GM23338 (cell line): ENCODE results near the gene GALNT16. TPM values are rescaled to one million over a fixed set of nuclear protein-coding genes. Genes with fewer than 3 reads are reported as not detected.

Source experiments
- ATAC-seq: fragments of 200-7000 bp; cut with Tn5 transposase; 3 replicates; pipeline ENCODE4 v1.9.1; 2020
- DNase-seq: peaks from one replicate; pipeline ENCODE4 v3.0.0-alpha.2; 2015; ENCODE audit warnings: low spot score
- H2AFZ ChIP-seq: fragments of 200-600 bp; sonication (generic); 2 replicates; pipeline ENCODE4 v1.8.0; 2016; ENCODE audit warnings: antibody characterized with exemption, mild to moderate bottlenecking, moderate library complexity
- H3F3A ChIP-seq: fragments of 200-600 bp; sonication (generic); replicated peaks from 2 replicates; pipeline ENCODE4 v1.8.0; 2017; ENCODE audit warnings: antibody characterized with exemption, mixed run types, low read depth
- H3K27ac ChIP-seq: fragments of 200-600 bp; sonication (generic); 2 replicates; pipeline ENCODE4 v1.6.1; 2016; ENCODE audit warnings: low read depth
- H3K27me3 ChIP-seq: fragments of 200-600 bp; sonication (generic); 2 replicates; pipeline ENCODE4 v1.8.0; 2016; ENCODE audit warnings: mild to moderate bottlenecking, mixed run types, moderate library complexity; ENCODE audit not compliant: insufficient read depth
- H3K36me3 ChIP-seq: fragments of 200-600 bp; sonication (generic); 2 replicates; pipeline ENCODE4 v1.8.0; 2016; ENCODE audit warnings: mild to moderate bottlenecking; ENCODE audit not compliant: insufficient read depth
- H3K4me1 ChIP-seq: fragments of 200-600 bp; sonication (generic); 2 replicates; pipeline ENCODE4 v1.8.0; 2016; ENCODE audit warnings: mild to moderate bottlenecking, moderate library complexity; ENCODE audit not compliant: insufficient read depth
- H3K4me2 ChIP-seq: fragments of 200-600 bp; sonication (generic); 2 replicates; pipeline ENCODE4 v1.7.1; 2017; ENCODE audit warnings: mixed run types
- H3K4me3 ChIP-seq: fragments of 200-600 bp; sonication (generic); 2 replicates; pipeline ENCODE4 v1.6.1; 2016; ENCODE audit warnings: mixed run types
- H3K79me2 ChIP-seq: fragments of 200-600 bp; sonication (generic); replicated peaks from 2 replicates; pipeline ENCODE4 v1.8.0; 2017; ENCODE audit warnings: mild to moderate bottlenecking; ENCODE audit not compliant: insufficient read depth
- H3K9me2 ChIP-seq: fragments of 200-600 bp; sonication (generic); 2 replicates; pipeline ENCODE4 v1.8.0; 2017; ENCODE audit not compliant: insufficient read depth
- H4K20me1 ChIP-seq: fragments of 200-600 bp; sonication (generic); replicated peaks from 2 replicates; pipeline ENCODE4 v1.8.0; 2017; ENCODE audit warnings: mild to moderate bottlenecking; ENCODE audit not compliant: insufficient read depth
- H3K27ac Mint-ChIP-seq: 2 replicates; pipeline ENCODE4 v1.8.0; 2020; ENCODE audit warnings: inconsistent platforms, mild to moderate bottlenecking, moderate library complexity, mixed read lengths
- H3K27me3 Mint-ChIP-seq: 3 replicates; pipeline ENCODE4 v1.8.0; 2022; ENCODE audit warnings: low read depth, mild to moderate bottlenecking, moderate library complexity, mixed read lengths, inconsistent platforms; ENCODE audit not compliant: insufficient read depth, poor library complexity
- H3K36me3 Mint-ChIP-seq: 3 replicates; pipeline ENCODE4 v1.8.0; 2021; ENCODE audit warnings: low read depth, mild to moderate bottlenecking, inconsistent platforms, moderate library complexity, mixed read lengths
- H3K4me1 Mint-ChIP-seq: 3 replicates; pipeline ENCODE4 v1.8.0; 2020; ENCODE audit warnings: mild to moderate bottlenecking, inconsistent platforms, mixed read lengths
- H3K4me3 Mint-ChIP-seq: 3 replicates; pipeline ENCODE4 v1.8.0; 2021; ENCODE audit warnings: moderate library complexity, mild to moderate bottlenecking, inconsistent platforms, mixed read lengths
- H3K9me3 Mint-ChIP-seq: 3 replicates; pipeline ENCODE4 v1.8.0; 2020; ENCODE audit warnings: moderate library complexity, mild to moderate bottlenecking, inconsistent platforms, mixed read lengths
- CREB1 ChIP-seq: fragments of 250-450 bp; sonication (Bioruptor Pico); IDR thresholded peaks from 2 replicates; pipeline ENCODE4 v1.5.0; 2020; ENCODE audit warnings: low read depth, mild to moderate bottlenecking, moderate library complexity
- EZH2 ChIP-seq: fragments of 200-600 bp; sonication (generic); IDR thresholded peaks from one replicate; pipeline ENCODE4 v1.8.0; 2017; ENCODE audit warnings: antibody characterized with exemption, mild to moderate bottlenecking, low read depth; ENCODE audit not compliant: unreplicated experiment
- EZH2phosphoT487 ChIP-seq: fragments of 200-600 bp; sonication (generic); IDR thresholded peaks from one replicate; pipeline ENCODE4 v1.8.1; 2018; ENCODE audit warnings: antibody characterized with exemption; ENCODE audit not compliant: unreplicated experiment
- JUNB ChIP-seq: IDR thresholded peaks from one replicate; pipeline ENCODE4 v1.6.1; 2016; ENCODE audit warnings: antibody characterized with exemption; ENCODE audit not compliant: unreplicated experiment
- NANOG ChIP-seq: IDR thresholded peaks from 2 replicates; pipeline ENCODE4 v1.6.1; 2016; ENCODE audit warnings: antibody characterized with exemption, borderline replicate concordance
- STAT1 ChIP-seq: IDR thresholded peaks from one replicate; pipeline ENCODE4 v1.6.1; 2016; ENCODE audit warnings: antibody characterized with exemption; ENCODE audit not compliant: unreplicated experiment
- ZNF114 ChIP-seq: fragments of 250-450 bp; sonication (Bioruptor Pico); IDR thresholded peaks from 2 replicates; pipeline ENCODE4 v1.5.0; 2020; ENCODE audit warnings: mild to moderate bottlenecking, moderate library complexity
- ZNF331 ChIP-seq: fragments of 250-450 bp; sonication (Bioruptor Pico); IDR thresholded peaks from 2 replicates; pipeline ENCODE4 v1.5.0; 2020; ENCODE audit warnings: low read depth, mild to moderate bottlenecking, moderate library complexity
- polyA plus RNA-seq: library from polyadenylated mRNA; unstranded; fragments of >200 nt; fragmentation: Nextera tagmentation; extraction: Ambion mirVana; gene quantifications from 2 replicates; pipeline ENCODE4 v1.2.1, GENCODE V29; 2016
- total RNA-seq: library from RNA; depleted of rRNA; stranded (reverse); fragments of >200 nt; shearing (Covaris generic); gene quantifications from 2 replicates; pipeline ENCODE4 v1.2.3, GENCODE V29; 2014
- TF ChIP-seq, protein P1 (sequence below): IDR thresholded peaks from 2 replicates; pipeline ENCODE4 v1.6.1; 2016; ENCODE audit warnings: antibody characterized with exemption
- TF ChIP-seq, protein P2 (sequence below): IDR thresholded peaks from one replicate; pipeline ENCODE4 v1.6.1; 2018; ENCODE audit warnings: antibody characterized with exemption; ENCODE audit not compliant: unreplicated experiment
- TF ChIP-seq, protein P3 (sequence below), 2 experiments: fragments of 200-600 bp in 1 of 2; sonication (generic) in 1 of 2; conservative IDR thresholded peaks; 2 replicates each; pipeline versions ENCODE4 v1.5.1 to v1.6.1; 2016 to 2017; ENCODE audit warnings: antibody characterized with exemption in 2 of 2, low read depth in 2 of 2, mild to moderate bottlenecking in 2 of 2, moderate library complexity in 1 of 2

The GALNT16 gene
- total and polyA plus RNA-seq, 2 experiments from 2014 or later = 1.5 to 2.9 TPM

DNA sequence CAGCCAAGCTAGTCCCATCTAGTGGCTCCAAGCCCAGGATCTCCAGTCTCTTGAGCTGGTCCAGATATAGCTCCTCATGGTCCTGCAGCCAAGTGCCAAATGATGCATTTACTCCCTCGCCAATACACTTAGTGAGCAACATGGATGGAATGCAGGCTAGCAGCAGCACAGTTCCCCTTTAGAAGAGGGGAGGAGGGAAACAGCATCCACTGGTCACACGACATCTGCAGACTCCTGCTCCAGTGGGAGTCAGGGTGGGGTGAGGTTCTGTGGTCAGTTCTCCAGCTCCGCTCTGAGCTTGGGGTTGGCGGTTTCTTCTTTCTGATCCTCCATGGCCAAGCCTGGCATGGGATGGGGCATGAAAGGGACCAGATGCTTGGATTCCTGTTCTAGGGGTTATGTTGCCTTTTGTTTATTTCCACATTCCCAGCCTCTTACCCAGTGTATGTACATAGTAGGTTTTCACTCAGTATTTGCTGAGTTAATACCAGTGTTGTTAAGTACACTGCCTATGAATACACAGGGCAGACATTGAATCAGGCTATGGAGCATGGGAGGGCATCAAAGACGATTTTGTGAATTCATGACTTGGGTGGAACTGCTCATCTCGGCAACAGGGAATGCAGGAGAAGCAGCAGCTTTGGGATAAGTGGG is 57.3 kb downstream of the GALNT16 start:
- TF ChIP-seq, protein P1, sequence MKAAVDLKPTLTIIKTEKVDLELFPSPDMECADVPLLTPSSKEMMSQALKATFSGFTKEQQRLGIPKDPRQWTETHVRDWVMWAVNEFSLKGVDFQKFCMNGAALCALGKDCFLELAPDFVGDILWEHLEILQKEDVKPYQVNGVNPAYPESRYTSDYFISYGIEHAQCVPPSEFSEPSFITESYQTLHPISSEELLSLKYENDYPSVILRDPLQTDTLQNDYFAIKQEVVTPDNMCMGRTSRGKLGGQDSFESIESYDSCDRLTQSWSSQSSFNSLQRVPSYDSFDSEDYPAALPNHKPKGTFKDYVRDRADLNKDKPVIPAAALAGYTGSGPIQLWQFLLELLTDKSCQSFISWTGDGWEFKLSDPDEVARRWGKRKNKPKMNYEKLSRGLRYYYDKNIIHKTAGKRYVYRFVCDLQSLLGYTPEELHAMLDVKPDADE = no peak
- TF ChIP-seq EZH2phosphoT487 = no peak
- TF ChIP-seq STAT1 = no peak
- TF ChIP-seq NANOG = no peak
- TF ChIP-seq, protein P2, sequence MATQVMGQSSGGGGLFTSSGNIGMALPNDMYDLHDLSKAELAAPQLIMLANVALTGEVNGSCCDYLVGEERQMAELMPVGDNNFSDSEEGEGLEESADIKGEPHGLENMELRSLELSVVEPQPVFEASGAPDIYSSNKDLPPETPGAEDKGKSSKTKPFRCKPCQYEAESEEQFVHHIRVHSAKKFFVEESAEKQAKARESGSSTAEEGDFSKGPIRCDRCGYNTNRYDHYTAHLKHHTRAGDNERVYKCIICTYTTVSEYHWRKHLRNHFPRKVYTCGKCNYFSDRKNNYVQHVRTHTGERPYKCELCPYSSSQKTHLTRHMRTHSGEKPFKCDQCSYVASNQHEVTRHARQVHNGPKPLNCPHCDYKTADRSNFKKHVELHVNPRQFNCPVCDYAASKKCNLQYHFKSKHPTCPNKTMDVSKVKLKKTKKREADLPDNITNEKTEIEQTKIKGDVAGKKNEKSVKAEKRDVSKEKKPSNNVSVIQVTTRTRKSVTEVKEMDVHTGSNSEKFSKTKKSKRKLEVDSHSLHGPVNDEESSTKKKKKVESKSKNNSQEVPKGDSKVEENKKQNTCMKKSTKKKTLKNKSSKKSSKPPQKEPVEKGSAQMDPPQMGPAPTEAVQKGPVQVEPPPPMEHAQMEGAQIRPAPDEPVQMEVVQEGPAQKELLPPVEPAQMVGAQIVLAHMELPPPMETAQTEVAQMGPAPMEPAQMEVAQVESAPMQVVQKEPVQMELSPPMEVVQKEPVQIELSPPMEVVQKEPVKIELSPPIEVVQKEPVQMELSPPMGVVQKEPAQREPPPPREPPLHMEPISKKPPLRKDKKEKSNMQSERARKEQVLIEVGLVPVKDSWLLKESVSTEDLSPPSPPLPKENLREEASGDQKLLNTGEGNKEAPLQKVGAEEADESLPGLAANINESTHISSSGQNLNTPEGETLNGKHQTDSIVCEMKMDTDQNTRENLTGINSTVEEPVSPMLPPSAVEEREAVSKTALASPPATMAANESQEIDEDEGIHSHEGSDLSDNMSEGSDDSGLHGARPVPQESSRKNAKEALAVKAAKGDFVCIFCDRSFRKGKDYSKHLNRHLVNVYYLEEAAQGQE = no peak
- TF ChIP-seq JUNB = no peak
- TF ChIP-seq ZNF114 (CRISPR knock-in tag) = no peak
- TF ChIP-seq, protein P3, sequence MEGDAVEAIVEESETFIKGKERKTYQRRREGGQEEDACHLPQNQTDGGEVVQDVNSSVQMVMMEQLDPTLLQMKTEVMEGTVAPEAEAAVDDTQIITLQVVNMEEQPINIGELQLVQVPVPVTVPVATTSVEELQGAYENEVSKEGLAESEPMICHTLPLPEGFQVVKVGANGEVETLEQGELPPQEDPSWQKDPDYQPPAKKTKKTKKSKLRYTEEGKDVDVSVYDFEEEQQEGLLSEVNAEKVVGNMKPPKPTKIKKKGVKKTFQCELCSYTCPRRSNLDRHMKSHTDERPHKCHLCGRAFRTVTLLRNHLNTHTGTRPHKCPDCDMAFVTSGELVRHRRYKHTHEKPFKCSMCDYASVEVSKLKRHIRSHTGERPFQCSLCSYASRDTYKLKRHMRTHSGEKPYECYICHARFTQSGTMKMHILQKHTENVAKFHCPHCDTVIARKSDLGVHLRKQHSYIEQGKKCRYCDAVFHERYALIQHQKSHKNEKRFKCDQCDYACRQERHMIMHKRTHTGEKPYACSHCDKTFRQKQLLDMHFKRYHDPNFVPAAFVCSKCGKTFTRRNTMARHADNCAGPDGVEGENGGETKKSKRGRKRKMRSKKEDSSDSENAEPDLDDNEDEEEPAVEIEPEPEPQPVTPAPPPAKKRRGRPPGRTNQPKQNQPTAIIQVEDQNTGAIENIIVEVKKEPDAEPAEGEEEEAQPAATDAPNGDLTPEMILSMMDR (conservative IDR thresholded peaks at IDR 0.05; ENCODE audit: low read depth in 2 of 2) = no peak
- Histone ChIP-seq H3K27ac (no peak overlapping the region), H3K4me1 (no peaks in the 10 kb centered on the region; the same call in none of the 2 replicates), H3K27me3 (no peaks in the 10 kb centered on the region), H3K4me2 (no peak overlapping the region), H3K79me2 (no peaks in the 10 kb centered on the region), H3K36me3 (no peaks in the 10 kb centered on the region), H3K9me2 (peaks cover 18% of the 10 kb centered on the region; the same call in 1 of the 2 replicates), H3F3A (no peaks in the 10 kb centered on the region), H2AFZ (no peak overlapping the region), H4K20me1 (no peaks in the 10 kb centered on the region), H3K4me3 (no peak overlapping the region)
- ATAC-seq (no peak), DNase-seq (no peak)
- H3K4me3 Mint-ChIP-seq = no peak overlapping the region
- 0 out of 3 replicates have a peak, but pooled peaks cover 4% of the 10 kb centered on the region for H3K9me3 Mint-ChIP-seq
- H3K36me3 Mint-ChIP-seq = no peaks in the 10 kb centered on the region; the same call in 2 of the 3 replicates
- no peak overlapping the region for H3K27ac Mint-ChIP-seq
- peaks cover 22% of the 10 kb centered on the region for H3K4me1 Mint-ChIP-seq
- peaks cover 13% of the 10 kb centered on the region for H3K27me3 Mint-ChIP-seq

DNA sequence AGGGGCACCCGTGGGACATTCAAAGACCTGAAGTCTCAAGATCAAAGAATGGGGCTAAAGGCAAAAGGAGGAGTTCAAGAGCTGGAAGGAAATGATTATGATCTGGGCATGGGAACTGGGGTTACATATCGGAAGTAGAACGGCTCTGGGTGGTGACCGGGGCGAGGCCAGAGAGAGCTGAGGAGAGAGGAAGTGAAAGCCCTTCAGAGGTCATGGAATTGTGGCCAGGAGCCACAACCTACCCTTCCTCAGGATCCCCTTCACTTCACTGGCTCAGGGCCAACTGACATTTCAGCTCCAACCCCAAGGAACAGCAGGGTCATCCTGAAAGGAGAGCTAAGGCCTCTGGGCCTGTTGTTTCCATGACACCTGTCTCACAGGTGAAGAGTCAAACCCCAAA is 57.8 kb downstream of the GALNT16 start:
- Histone ChIP-seq H3K4me1 (no peaks in the 10 kb centered on the region; the same call in none of the 2 replicates), H3K27me3 (no peaks in the 10 kb centered on the region), H2AFZ (no peak overlapping the region), H3K9me2 (peaks cover 18% of the 10 kb centered on the region; the same call in 1 of the 2 replicates), H3K36me3 (no peaks in the 10 kb centered on the region), H3K79me2 (no peaks in the 10 kb centered on the region), H3F3A (no peaks in the 10 kb centered on the region), H4K20me1 (no peaks in the 10 kb centered on the region), H3K4me2 (no peak overlapping the region), H3K4me3 (no peak overlapping the region), H3K27ac (no peak overlapping the region)
- Mint-ChIP-seq H3K4me3 (no peak overlapping the region), H3K36me3 (no peaks in the 10 kb centered on the region; the same call in 2 of the 3 replicates), H3K27ac (no peak overlapping the region), H3K4me1 (peaks cover 24% of the 10 kb centered on the region), H3K27me3 (peaks cover 15% of the 10 kb centered on the region), H3K9me3 (0 out of 3 replicates have a peak, but pooled peaks cover 4% of the 10 kb centered on the region)
- DNase-seq (no peak), ATAC-seq (no peak)
- TF ChIP-seq ZNF331 (CRISPR knock-in tag) = no peak
- TF ChIP-seq ZNF114 (CRISPR knock-in tag) = no peak
- no peak for TF ChIP-seq EZH2
- no peak for TF ChIP-seq EZH2phosphoT487
- TF ChIP-seq, protein P1 = no peak
- no peak for TF ChIP-seq STAT1
- TF ChIP-seq NANOG = no peak
- TF ChIP-seq JUNB = no peak
- TF ChIP-seq, protein P2 = no peak
- no peak for TF ChIP-seq CREB1 (CRISPR knock-in tag)
